Adrenal gland (tissue), 12 donors: ENCODE data around the gene FAM118A. TPM values are rescaled to one million over a fixed set of nuclear protein-coding genes. Genes with fewer than 3 reads are reported as not detected.

Source experiments
- DNase-seq, 7 donors: peaks; one replicate each; pipeline ENCODE4 v3.0.0-alpha.2; 2019 to 2020
- H3K27ac ChIP-seq, 5 donors: fragments of 200-600 bp; sonication (generic) in 4 of 5; 1 replicate in 3 of 5; 2 replicates in 2 of 5; pipeline versions ENCODE4 v1.5.1 to v1.8.0; 2016 to 2020; ENCODE audit warnings: mild to moderate bottlenecking in 1 of 5
- H3K27me3 ChIP-seq: fragments of 200-600 bp; 2 replicates; pipeline ENCODE4 v1.8.0; 2021
- H3K36me3 ChIP-seq, 2 donors: fragments of 200-600 bp; replicated peaks in 1 of 2; 1 replicate in 1 of 2; 2 replicates in 1 of 2; pipeline versions ENCODE4 v1.5.1 to v1.8.0; 2018 to 2022
- H3K4me1 ChIP-seq, 2 donors: fragments of 200-600 bp; replicated peaks in 1 of 2; 1 replicate in 1 of 2; 2 replicates in 1 of 2; pipeline versions ENCODE4 v1.5.1 to v1.8.0; 2018 to 2021
- H3K4me3 ChIP-seq, 4 donors: fragments of 200-600 bp; sonication (generic) in 3 of 4; one replicate each; pipeline ENCODE4 v1.5.1; 2016 to 2018
- H3K9me3 ChIP-seq, 3 donors: fragments of 200-600 bp; sonication (generic) in 1 of 3; replicated peaks in 1 of 3; 1 replicate in 2 of 3; 2 replicates in 1 of 3; pipeline versions ENCODE4 v1.5.1 to v1.8.0; 2016 to 2021
- POLR2A ChIP-seq, 2 donors: fragments of 450-650 bp; IDR thresholded peaks; one replicate each; pipeline ENCODE4 v1.6.1; 2017; ENCODE audit warnings: antibody characterized with exemption in 2 of 2, mild to moderate bottlenecking in 2 of 2, moderate library complexity in 1 of 2
- WGBS, 4 donors: extraction: QIAGEN DNeasy Blood & Tissue Kit in 2 of 4; methylation state at CpG; one replicate each; pipeline versions ENCODE4 v1.1.5 to v1.1.7; 2013 to 2017; 5-methylcytosine and 5-hydroxymethylcytosine counted together
- intact Hi-C, 2 donors: fragments of 100-400 bp; cut with DNase I; formaldehyde crosslinking; loops; one replicate each; pipeline versions ENCODE4 v1.14.1 to v1.15.0; 2022 to 2023
- polyA plus RNA-seq, 3 donors: library from polyadenylated mRNA; stranded (reverse); fragments of 200-250 nt in 2 of 3; fragments of 350-450 nt in 1 of 3; fragmentation: Illumina TruSeq in 1 of 3; extraction: RNeasy Lipid Tissue Mini Kit (QIAGEN cat#74804) in 1 of 3; gene quantifications; one replicate each; pipeline ENCODE4 v1.2.3, GENCODE V29; 2013 to 2014
- total RNA-seq, 9 donors: library from RNA; depleted of rRNA in 4 of 9; stranded (reverse); fragments of >200 nt in 4 of 9; fragments of 120-200 nt in 1 of 9; fragmentation: NEBNext Ultra II Directional in 1 of 9; extraction: Animal tissue kit (Norgen Biotek cat#: 25700) in 1 of 9; gene quantifications; one replicate each; pipeline versions ENCODE4 v1.1.0 to v1.2.4, GENCODE V29; 2013 to 2023
- TF ChIP-seq, protein P1 (sequence below), 6 experiments: fragments of 450-650 bp in 4 of 6; fragments of 200-600 bp in 2 of 6; sonication (generic) in 1 of 6; IDR thresholded peaks; 1 replicate in 5 of 6; 2 replicates in 1 of 6; pipeline versions ENCODE4 v1.5.1 to v1.8.0; 2016 to 2021; ENCODE audit warnings: antibody characterized with exemption in 6 of 6, mild to moderate bottlenecking in 2 of 6, moderate library complexity in 1 of 6
- donor health status: healthy with polysubstance abuse.
- donor health status: Bipolar disorder and iron deficiency.
- donor health status: DM: yes; HTN: yes; CAD: no.
- donor health status: DM: no; HTN: no; CAD: no.
- donor health status: DM: no; HTN: no; CAD: no.
- donor health status: DM: yes; HTN: yes; CAD: no.

FAM118A gene
- total and polyA plus RNA-seq, 12 donors: 6.8 to 101 (median 17.5) TPM

DNA sequence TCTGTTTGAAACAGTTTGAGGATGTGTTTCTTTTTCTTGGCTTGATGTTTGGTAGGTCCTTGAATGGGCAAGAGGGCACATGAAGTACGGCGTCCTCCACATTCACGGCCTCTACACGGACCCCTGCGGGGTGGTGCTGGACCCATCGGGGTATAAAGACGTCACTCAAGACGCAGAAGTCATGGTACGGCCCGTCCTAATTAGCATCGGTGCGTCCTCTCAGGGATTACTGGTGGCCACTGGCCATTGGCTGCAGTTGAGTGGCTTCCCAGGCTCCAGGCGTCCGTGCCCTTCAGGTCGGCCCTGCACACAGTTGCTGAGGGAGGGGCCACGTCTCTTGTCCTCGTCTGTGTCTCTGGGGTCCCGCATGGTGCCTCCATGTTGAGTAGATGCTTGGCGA, 20.8 kb downstream of the FAM118A start:
- Histone ChIP-seq H3K27me3 (no peaks in the 10 kb centered on the region), H3K36me3 (peaks cover 0 to 13% of the 10 kb centered on the region in 2 donors), H3K4me3 (no peak overlapping the region), H3K9me3 (no peaks in the 10 kb centered on the region), H3K27ac (no peak overlapping the region), H3K4me1 (peaks cover 0 to 12% of the 10 kb centered on the region in 2 donors)
- no peak for TF ChIP-seq POLR2A (IDR thresholded peaks at IDR 0.05)
- TF ChIP-seq, protein P1, sequence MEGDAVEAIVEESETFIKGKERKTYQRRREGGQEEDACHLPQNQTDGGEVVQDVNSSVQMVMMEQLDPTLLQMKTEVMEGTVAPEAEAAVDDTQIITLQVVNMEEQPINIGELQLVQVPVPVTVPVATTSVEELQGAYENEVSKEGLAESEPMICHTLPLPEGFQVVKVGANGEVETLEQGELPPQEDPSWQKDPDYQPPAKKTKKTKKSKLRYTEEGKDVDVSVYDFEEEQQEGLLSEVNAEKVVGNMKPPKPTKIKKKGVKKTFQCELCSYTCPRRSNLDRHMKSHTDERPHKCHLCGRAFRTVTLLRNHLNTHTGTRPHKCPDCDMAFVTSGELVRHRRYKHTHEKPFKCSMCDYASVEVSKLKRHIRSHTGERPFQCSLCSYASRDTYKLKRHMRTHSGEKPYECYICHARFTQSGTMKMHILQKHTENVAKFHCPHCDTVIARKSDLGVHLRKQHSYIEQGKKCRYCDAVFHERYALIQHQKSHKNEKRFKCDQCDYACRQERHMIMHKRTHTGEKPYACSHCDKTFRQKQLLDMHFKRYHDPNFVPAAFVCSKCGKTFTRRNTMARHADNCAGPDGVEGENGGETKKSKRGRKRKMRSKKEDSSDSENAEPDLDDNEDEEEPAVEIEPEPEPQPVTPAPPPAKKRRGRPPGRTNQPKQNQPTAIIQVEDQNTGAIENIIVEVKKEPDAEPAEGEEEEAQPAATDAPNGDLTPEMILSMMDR (IDR thresholded peaks at IDR 0.05): no peak
- intact Hi-C loops: no loop called here
- DNase-seq: no peak
- WGBS, 4 donors: 93 to 97% (median 96%) methylated on average over 12 to 19 of the region's 19 CpGs

DNA sequence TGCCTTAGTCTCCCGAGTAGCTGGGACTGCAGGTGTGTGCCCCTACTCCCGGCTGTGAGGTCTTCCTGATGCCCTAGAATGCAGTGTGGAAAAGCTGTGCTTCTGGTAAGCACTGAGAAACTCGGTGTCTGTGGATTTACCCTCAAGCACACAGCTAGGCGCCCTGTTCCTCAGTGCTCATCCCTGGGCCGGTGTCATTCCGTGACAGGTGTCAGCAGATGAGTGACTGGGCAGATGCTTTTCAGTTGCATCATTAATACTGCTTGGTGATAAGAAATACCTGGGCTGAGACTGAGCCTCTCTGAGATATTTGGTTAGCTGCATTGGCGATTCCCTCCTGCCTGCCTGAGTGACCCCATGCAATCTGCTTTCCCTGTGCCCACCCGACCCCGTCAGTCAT, 21.8 kb downstream of the FAM118A start:
- intact Hi-C loops: no loop called here
- H3K9me3 ChIP-seq: no peaks in the 10 kb centered on the region
- H3K4me1 ChIP-seq: peaks cover 0 to 20% of the 10 kb centered on the region in 2 donors
- WGBS, 4 donors: 88 to 96% (median 92%) methylated on average over 9 of the region's 9 CpGs
- H3K27me3 ChIP-seq: no peaks in the 10 kb centered on the region
- H3K27ac ChIP-seq: no peak overlapping the region
- no peak overlapping the region for H3K4me3 ChIP-seq
- no peak for TF ChIP-seq POLR2A (IDR thresholded peaks at IDR 0.05)
- TF ChIP-seq, protein P1 (IDR thresholded peaks at IDR 0.05): no peak
- no peak for DNase-seq
- H3K36me3 ChIP-seq: peaks cover 0 to 13% of the 10 kb centered on the region in 2 donors

DNA sequence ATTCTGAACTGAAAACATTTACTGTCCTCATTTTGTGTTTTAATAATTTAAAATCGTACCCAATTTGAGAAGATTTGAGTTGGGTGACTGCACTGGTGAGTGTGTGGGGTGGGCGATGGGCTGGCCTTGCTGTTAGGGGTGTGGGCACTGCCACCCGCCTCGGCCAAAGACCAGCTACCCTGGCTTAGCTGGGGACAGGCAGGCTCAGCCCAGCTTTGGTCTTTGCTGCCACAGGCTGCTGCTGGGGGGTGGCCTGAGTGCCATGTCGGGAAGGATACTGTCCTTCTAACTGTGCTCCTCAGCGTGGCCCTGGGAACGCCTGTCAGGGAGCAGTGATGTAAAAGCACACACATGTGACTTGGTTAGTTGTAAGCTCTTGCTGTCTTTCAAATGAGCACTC, 22.3 kb downstream of the FAM118A start:
- Histone ChIP-seq H3K4me1 (peaks cover 0 to 25% of the 10 kb centered on the region in 2 donors), H3K27ac (no peak overlapping the region), H3K4me3 (no peak overlapping the region), H3K9me3 (no peaks in the 10 kb centered on the region), H3K36me3 (peaks cover 0 to 13% of the 10 kb centered on the region in 2 donors), H3K27me3 (no peaks in the 10 kb centered on the region)
- DNase-seq: no peak
- intact Hi-C loops: no loop called here
- TF ChIP-seq, protein P1 (IDR thresholded peaks at IDR 0.05): no peak
- no peak for TF ChIP-seq POLR2A (IDR thresholded peaks at IDR 0.05)
- WGBS, 4 donors: 94 to 97% (median 95%) methylated on average over 5 to 7 of the region's 7 CpGs

GRCh38 chr22:45334068-45334467, 24.3 kb downstream of the FAM118A start:
- H3K27ac ChIP-seq: no peak overlapping the region
- no peak overlapping the region for H3K4me3 ChIP-seq
- intact Hi-C loops: no loop called here
- no peaks in the 10 kb centered on the region for H3K27me3 ChIP-seq
- no peak for TF ChIP-seq POLR2A (IDR thresholded peaks at IDR 0.05)
- TF ChIP-seq, protein P1 (IDR thresholded peaks at IDR 0.05): no peak
- H3K4me1 ChIP-seq: peaks cover 0 to 32% of the 10 kb centered on the region in 2 donors
- no peaks in the 10 kb centered on the region for H3K9me3 ChIP-seq
- WGBS, 4 donors: 72 to 87% (median 79%) methylated on average over 5 of the region's 5 CpGs
- DNase-seq: no peak
- peaks cover 0 to 13% of the 10 kb centered on the region in 2 donors for H3K36me3 ChIP-seq
